Sigmoid colon (tissue), 7 donors: ENCODE measurements around the gene TSPAN18. TPM values are rescaled to one million over a fixed set of nuclear protein-coding genes. Genes with fewer than 3 reads are reported as not detected.

Experiments used
- DNase-seq: peaks from one replicate; pipeline ENCODE4 v3.0.0-alpha.2; 2019
- H3K27ac ChIP-seq, 4 donors: fragments of 200-600 bp; sonication (generic); one replicate each; pipeline ENCODE4 v1.5.1; 2016 to 2019; ENCODE audit warnings: mild to moderate bottlenecking in 1 of 4
- H3K27me3 ChIP-seq, 3 donors: fragments of 200-600 bp; sonication (generic); one replicate each; pipeline ENCODE4 v1.5.1; 2019; ENCODE audit warnings: mild to moderate bottlenecking in 1 of 3
- H3K36me3 ChIP-seq, 4 donors: fragments of 200-600 bp; sonication (generic); one replicate each; pipeline ENCODE4 v1.5.1; 2016 to 2019
- H3K4me1 ChIP-seq, 4 donors: fragments of 200-600 bp; sonication (generic); one replicate each; pipeline ENCODE4 v1.5.1; 2017 to 2019
- H3K4me3 ChIP-seq, 4 donors: fragments of 200-600 bp; sonication (generic); one replicate each; pipeline ENCODE4 v1.5.1; 2017 to 2019; ENCODE audit warnings: mild to moderate bottlenecking in 2 of 4, moderate library complexity in 1 of 4
- H3K9me3 ChIP-seq, 4 donors: fragments of 200-600 bp in 3 of 4; sonication (generic) in 3 of 4; one replicate each; pipeline versions ENCODE4 v1.5.1 to v1.6.1; 2013 to 2019
- CTCF ChIP-seq, 4 experiments: fragments of 450-650 bp in 3 of 4; fragments of 200-600 bp in 1 of 4; IDR thresholded peaks; one replicate each; pipeline ENCODE4 v1.5.1; 2016 to 2019; ENCODE audit warnings: antibody characterized with exemption in 4 of 4, mild to moderate bottlenecking in 3 of 4, moderate library complexity in 2 of 4
- EP300 ChIP-seq, 4 donors: sonication (generic); formaldehyde crosslinking; IDR thresholded peaks; one replicate each; pipeline ENCODE4 v1.6.1; 2017; ENCODE audit warnings: antibody characterized with exemption in 4 of 4
- POLR2A ChIP-seq, 2 donors: fragments of 450-650 bp; IDR thresholded peaks; one replicate each; pipeline ENCODE4 v1.6.1; 2016; ENCODE audit warnings: antibody characterized with exemption in 2 of 2, mild to moderate bottlenecking in 2 of 2, moderate library complexity in 2 of 2
- POLR2AphosphoS5 ChIP-seq, 4 donors: sonication (generic); formaldehyde crosslinking; IDR thresholded peaks; one replicate each; pipeline ENCODE4 v1.6.1; 2017; ENCODE audit warnings: antibody characterized with exemption in 4 of 4
- WGBS, 2 donors: extraction: QIAGEN DNeasy Blood & Tissue Kit; methylation state at CpG; one replicate each; pipeline ENCODE4 v1.1.7; 2013; 5-methylcytosine and 5-hydroxymethylcytosine counted together
- intact Hi-C: fragments of 100-400 bp; cut with DNase I; formaldehyde crosslinking; loops from one replicate; pipeline ENCODE4 v1.15.1; 2023
- polyA plus RNA-seq, 3 donors: library from polyadenylated mRNA; stranded (reverse); fragments of 200-250 nt; gene quantifications; one replicate each; pipeline ENCODE4 v1.2.3, GENCODE V29; 2013
- total RNA-seq, 4 donors: library from RNA; depleted of rRNA; stranded (reverse); fragments of >200 nt; gene quantifications; one replicate each; pipeline ENCODE4 v1.1.0, GENCODE V29; 2016
- donor health status: healthy with polysubstance abuse.
- donor health status: Bipolar disorder and iron deficiency.
- donor health status: healthy.

The TSPAN18 gene
- total and polyA plus RNA-seq, 7 donors = 0.23 to 75.3 (median 13.8) TPM

GRCh38 chr11:44737245-44738085 is 10.7 kb downstream of the TSPAN18 start:
- Histone ChIP-seq H3K9me3 (no peaks in the 10 kb centered on the region), H3K36me3 (no peaks in the 10 kb centered on the region), H3K4me1 (peaks cover 0 to 78% (median 51%) of the 10 kb centered on the region in 4 donors), H3K4me3 (no peak overlapping the region), H3K27ac (peak overlapping the region in 3 of 4 donors; percentile 18 to 88 (median 69)), H3K27me3 (no peaks in the 10 kb centered on the region)
- intact Hi-C loops = no loop called here
- WGBS, 2 donors = 67 to 83% methylated on average over 11 of the region's 11 CpGs
- peak; percentile 20 for DNase-seq
- TF ChIP-seq POLR2A (IDR thresholded peaks at IDR 0.05) = no peak
- TF ChIP-seq CTCF (IDR thresholded peaks at IDR 0.05) = no peak
- TF ChIP-seq POLR2AphosphoS5 (IDR thresholded peaks at IDR 0.05) = no peak
- TF ChIP-seq EP300 (IDR thresholded peaks at IDR 0.05) = no peak

DNA sequence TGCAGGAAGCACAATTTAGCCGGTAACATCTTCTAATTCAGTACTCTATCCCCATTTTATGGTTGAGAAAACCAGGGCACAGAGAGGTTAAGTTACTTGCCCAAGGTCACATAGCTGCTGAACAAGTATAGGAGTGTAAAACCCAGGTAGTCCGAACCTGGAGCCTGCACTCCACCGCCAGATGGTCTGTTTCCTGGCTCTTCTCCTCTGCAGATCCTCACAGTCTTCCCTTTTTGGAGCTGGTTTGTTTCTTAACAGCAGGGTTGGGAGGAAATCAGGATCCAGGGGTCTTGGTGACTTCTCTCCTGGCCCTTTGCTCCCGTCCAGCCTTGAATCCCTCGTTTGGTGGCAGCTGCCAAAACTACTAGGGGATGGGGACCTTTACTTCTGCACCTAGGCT is 12.0 kb downstream of the TSPAN18 start:
- H3K27ac ChIP-seq = no peak overlapping the region
- peaks cover 0 to 78% (median 54%) of the 10 kb centered on the region in 4 donors for H3K4me1 ChIP-seq
- 84 to 85% methylated on average over 5 of the region's 5 CpGs for WGBS, 2 donors

DNA sequence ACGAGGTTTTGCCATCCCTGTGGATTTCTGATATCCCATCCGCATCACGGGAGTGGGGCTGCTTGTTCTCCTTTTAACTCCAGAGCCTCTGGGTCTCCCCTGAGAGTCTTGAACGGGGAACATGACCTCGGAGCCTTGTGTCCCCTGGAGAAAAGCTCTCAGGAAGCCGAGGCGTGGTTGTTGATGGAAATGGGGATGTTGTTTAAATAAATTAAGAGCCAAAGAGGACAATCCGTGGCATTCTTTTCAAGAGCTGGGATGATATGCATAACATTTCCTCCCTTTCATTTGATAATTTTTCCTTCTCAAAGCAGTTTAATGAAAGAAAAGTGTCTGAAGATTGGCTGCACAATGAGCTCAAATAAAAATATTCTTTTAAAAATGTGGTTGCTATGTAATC is 14.2 kb downstream of the TSPAN18 start:
- H3K36me3 ChIP-seq = no peaks in the 10 kb centered on the region
- no peaks in the 10 kb centered on the region for H3K9me3 ChIP-seq
- H3K4me1 ChIP-seq = peaks cover 0 to 76% (median 55%) of the 10 kb centered on the region in 4 donors
- no peaks in the 10 kb centered on the region for H3K27me3 ChIP-seq
- peak overlapping the region; percentile 1 to 41 (median 26) for H3K27ac ChIP-seq
- peak; percentile 52 for DNase-seq
- TF ChIP-seq POLR2AphosphoS5 (IDR thresholded peaks at IDR 0.05) = no peak
- no peak for TF ChIP-seq POLR2A (IDR thresholded peaks at IDR 0.05)
- TF ChIP-seq CTCF (IDR thresholded peaks at IDR 0.05) = no peak
- no peak for TF ChIP-seq EP300 (IDR thresholded peaks at IDR 0.05)
- WGBS, 2 donors = 64 to 69% methylated on average over 8 of the region's 8 CpGs
- H3K4me3 ChIP-seq = no peak overlapping the region
- intact Hi-C loops = no loop called here

More for the DNA sequence above, 12.0 kb downstream of the TSPAN18 start:
- DNase-seq = peak; percentile 19
- H3K4me3 ChIP-seq = no peak overlapping the region
- intact Hi-C loops = no loop called here
- no peak for TF ChIP-seq CTCF (IDR thresholded peaks at IDR 0.05)
- TF ChIP-seq EP300 (IDR thresholded peaks at IDR 0.05) = no peak
- no peak for TF ChIP-seq POLR2A (IDR thresholded peaks at IDR 0.05)
- TF ChIP-seq POLR2AphosphoS5 (IDR thresholded peaks at IDR 0.05) = no peak
- no peaks in the 10 kb centered on the region for H3K27me3 ChIP-seq
- no peaks in the 10 kb centered on the region for H3K9me3 ChIP-seq
- no peaks in the 10 kb centered on the region for H3K36me3 ChIP-seq

DNA sequence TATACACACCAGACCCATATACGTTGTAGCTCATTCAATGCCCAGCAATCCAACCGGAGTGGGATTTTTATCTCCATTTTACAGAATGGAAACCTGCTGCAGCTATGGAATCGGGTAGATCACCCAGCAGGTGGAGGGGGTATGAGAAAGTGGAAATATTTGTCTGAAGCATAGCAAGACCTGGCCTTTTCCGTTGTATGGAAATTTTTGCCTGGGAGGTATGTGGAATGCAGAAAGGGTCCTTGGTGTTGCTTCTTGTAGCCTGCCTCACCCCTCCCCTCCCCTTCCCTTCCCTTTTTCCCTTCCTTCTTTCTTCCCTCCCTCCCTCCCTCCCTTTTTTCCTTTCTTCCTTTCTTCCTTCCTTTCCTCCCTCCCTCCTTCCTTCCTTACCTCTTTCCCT is 15.2 kb downstream of the TSPAN18 start:
- Histone ChIP-seq H3K4me1 (peaks cover 0 to 77% (median 62%) of the 10 kb centered on the region in 4 donors), H3K27ac (peak overlapping the region; percentile 79 to 88 (median 85)), H3K9me3 (no peaks in the 10 kb centered on the region)

More for the DNA sequence above, 15.2 kb downstream of the TSPAN18 start:
- Histone ChIP-seq H3K27me3 (no peaks in the 10 kb centered on the region), H3K4me3 (no peak overlapping the region), H3K36me3 (no peaks in the 10 kb centered on the region)
- 91% methylated on average over 4 of the region's 4 CpGs for WGBS, 2 donors
- peak; percentile 4 for DNase-seq
- intact Hi-C loops = no loop called here
- TF ChIP-seq CTCF (IDR thresholded peaks at IDR 0.05) (no peak), POLR2AphosphoS5 (IDR thresholded peaks at IDR 0.05) (no peak), POLR2A (IDR thresholded peaks at IDR 0.05) (no peak), EP300 (IDR thresholded peaks at IDR 0.05) (no peak)
